Measurements from ENCODE around the gene LRP1B. TPM values are rescaled to one million over a fixed set of nuclear protein-coding genes. Genes with fewer than 3 reads are reported as not detected.

Gene LRP1B
- total and polyA plus RNA-seq, 2 donors (not counting 1 experiment from before 2014, with no cell fraction given): not detected

GRCh38 chr2:141519906-141520305 is 610.9 kb downstream of the LRP1B start:
- Mint-ChIP-seq H3K27ac (no peak overlapping the region), H3K4me3 (no peak overlapping the region), H3K27me3 (no peaks in the 10 kb centered on the region), H3K9me3 (ENCODE audit: insufficient read depth) (no peaks in the 10 kb centered on the region), H3K4me1 (peaks cover 2% of the 10 kb centered on the region)
- H4K20me1 ChIP-seq (ENCODE audit: control insufficient read depth, insufficient read depth, low read length, poor library complexity, severe bottlenecking): no peaks in the 10 kb centered on the region
- DNase-seq (no peak), ATAC-seq (ENCODE audit: low read depth) (no peak)
- no peaks in the 10 kb centered on the region for H3K4me1 ChIP-seq (ENCODE audit: control insufficient read depth in 2 of 2, insufficient read depth in 2 of 2, low read length in 2 of 2)
- H3K27ac ChIP-seq (ENCODE audit: low read length in 2 of 2): no peak overlapping the region
- H3K36me3 ChIP-seq (replicated peaks in 1 of 2; ENCODE audit: control extremely low read depth in 1 of 2, control insufficient read depth in 1 of 2, extremely low read depth in 1 of 2, insufficient read depth in 2 of 2, low read length in 1 of 2): no peaks in the 10 kb centered on the region
- intact Hi-C loops (cut with micrococcal nuclease): no loop called here
- H3K27me3 ChIP-seq (replicated peaks in 1 of 4; ENCODE audit: control extremely low read depth in 1 of 4, control insufficient read depth in 3 of 4, insufficient read depth in 4 of 4, low read length in 3 of 4): no peaks in the 10 kb centered on the region
- CTCF ChIA-PET: no interaction called here
- H3K9ac ChIP-seq (ENCODE audit: low read length): no peak overlapping the region
- WGBS (ENCODE audit: insufficient coverage): no CpG with 5 or more reads among the region's 2 CpGs
- no peak overlapping the region for H2AFZ ChIP-seq (ENCODE audit: insufficient read depth, low read depth, low read length, poor library complexity, severe bottlenecking)
- H3K9me3 ChIP-seq (ENCODE audit: control extremely low read depth in 1 of 3, control insufficient read depth in 2 of 3, insufficient read depth in 1 of 3, low read length in 2 of 3): no peaks in the 10 kb centered on the region
- H3K4me2 ChIP-seq (replicated peaks; ENCODE audit: low read depth, low read length, poor library complexity, severe bottlenecking): no peak overlapping the region
- TF ChIP-seq EZH2 (IDR thresholded peaks at IDR 0.05; ENCODE audit: borderline replicate concordance, insufficient read depth, low read depth, low read length, poor library complexity, severe bottlenecking) (no peak), CTCF (IDR thresholded peaks at IDR 0.05) (no peak)
- POLR2A ChIA-PET: no interaction called here
- no peak overlapping the region for H3K4me3 ChIP-seq (ENCODE audit: control extremely low read depth in 1 of 5, extremely low read depth in 1 of 5, insufficient read depth in 1 of 5, low read depth in 2 of 5, low read length in 4 of 5)
- H3K79me2 ChIP-seq (ENCODE audit: control insufficient read depth, insufficient read depth, low read length): no peaks in the 10 kb centered on the region

GRCh38 chr2:141517852-141518421 is 612.9 kb downstream of the LRP1B start:
- no peaks in the 10 kb centered on the region for H4K20me1 ChIP-seq (ENCODE audit: control insufficient read depth, insufficient read depth, low read length, poor library complexity, severe bottlenecking)
- no peak overlapping the region for H3K4me2 ChIP-seq (replicated peaks; ENCODE audit: low read depth, low read length, poor library complexity, severe bottlenecking)
- intact Hi-C loops (cut with micrococcal nuclease): no loop called here
- H2AFZ ChIP-seq (ENCODE audit: insufficient read depth, low read depth, low read length, poor library complexity, severe bottlenecking): no peak overlapping the region
- Mint-ChIP-seq H3K4me1 (peaks cover 2% of the 10 kb centered on the region), H3K4me3 (no peak overlapping the region), H3K27me3 (no peaks in the 10 kb centered on the region), H3K27ac (no peak overlapping the region), H3K9me3 (ENCODE audit: insufficient read depth) (no peaks in the 10 kb centered on the region)
- H3K27ac ChIP-seq (ENCODE audit: low read length in 2 of 2): no peak overlapping the region
- 86% methylated on average over 1 of the region's 2 CpGs for WGBS (ENCODE audit: insufficient coverage)
- no peaks in the 10 kb centered on the region for H3K79me2 ChIP-seq (ENCODE audit: control insufficient read depth, insufficient read depth, low read length)
- POLR2A ChIA-PET: no interaction called here
- H3K4me1 ChIP-seq (ENCODE audit: control insufficient read depth in 2 of 2, insufficient read depth in 2 of 2, low read length in 2 of 2): no peaks in the 10 kb centered on the region
- H3K4me3 ChIP-seq (ENCODE audit: control extremely low read depth in 1 of 5, extremely low read depth in 1 of 5, insufficient read depth in 1 of 5, low read depth in 2 of 5, low read length in 4 of 5): no peak overlapping the region
- ATAC-seq (ENCODE audit: low read depth) (no peak), DNase-seq (no peak)
- no peaks in the 10 kb centered on the region for H3K27me3 ChIP-seq (replicated peaks in 1 of 4; ENCODE audit: control extremely low read depth in 1 of 4, control insufficient read depth in 3 of 4, insufficient read depth in 4 of 4, low read length in 3 of 4)
- no peak overlapping the region for H3K9ac ChIP-seq (ENCODE audit: low read length)
- CTCF ChIA-PET: no interaction called here
- H3K36me3 ChIP-seq (replicated peaks in 1 of 2; ENCODE audit: control extremely low read depth in 1 of 2, control insufficient read depth in 1 of 2, extremely low read depth in 1 of 2, insufficient read depth in 2 of 2, low read length in 1 of 2): no peaks in the 10 kb centered on the region
- TF ChIP-seq CTCF (IDR thresholded peaks at IDR 0.05): no peak
- no peak for TF ChIP-seq EZH2 (IDR thresholded peaks at IDR 0.05; ENCODE audit: borderline replicate concordance, insufficient read depth, low read depth, low read length, poor library complexity, severe bottlenecking)
- H3K9me3 ChIP-seq (ENCODE audit: control extremely low read depth in 1 of 3, control insufficient read depth in 2 of 3, insufficient read depth in 1 of 3, low read length in 2 of 3): no peaks in the 10 kb centered on the region
